ENCODE measurements around the gene ZNF649. TPM values are rescaled to one million over a fixed set of nuclear protein-coding genes. Genes with fewer than 3 reads are reported as not detected.
A peak's percentile ranks its signal among the peaks of the same experiment; 100 is the strongest.

The ZNF649 gene
- total and polyA plus RNA-seq, 2 of the 13 experiments (the other 11 are each of a cell fraction or from before 2014, with no cell fraction given): 3.0 to 13.4 TPM

DNA sequence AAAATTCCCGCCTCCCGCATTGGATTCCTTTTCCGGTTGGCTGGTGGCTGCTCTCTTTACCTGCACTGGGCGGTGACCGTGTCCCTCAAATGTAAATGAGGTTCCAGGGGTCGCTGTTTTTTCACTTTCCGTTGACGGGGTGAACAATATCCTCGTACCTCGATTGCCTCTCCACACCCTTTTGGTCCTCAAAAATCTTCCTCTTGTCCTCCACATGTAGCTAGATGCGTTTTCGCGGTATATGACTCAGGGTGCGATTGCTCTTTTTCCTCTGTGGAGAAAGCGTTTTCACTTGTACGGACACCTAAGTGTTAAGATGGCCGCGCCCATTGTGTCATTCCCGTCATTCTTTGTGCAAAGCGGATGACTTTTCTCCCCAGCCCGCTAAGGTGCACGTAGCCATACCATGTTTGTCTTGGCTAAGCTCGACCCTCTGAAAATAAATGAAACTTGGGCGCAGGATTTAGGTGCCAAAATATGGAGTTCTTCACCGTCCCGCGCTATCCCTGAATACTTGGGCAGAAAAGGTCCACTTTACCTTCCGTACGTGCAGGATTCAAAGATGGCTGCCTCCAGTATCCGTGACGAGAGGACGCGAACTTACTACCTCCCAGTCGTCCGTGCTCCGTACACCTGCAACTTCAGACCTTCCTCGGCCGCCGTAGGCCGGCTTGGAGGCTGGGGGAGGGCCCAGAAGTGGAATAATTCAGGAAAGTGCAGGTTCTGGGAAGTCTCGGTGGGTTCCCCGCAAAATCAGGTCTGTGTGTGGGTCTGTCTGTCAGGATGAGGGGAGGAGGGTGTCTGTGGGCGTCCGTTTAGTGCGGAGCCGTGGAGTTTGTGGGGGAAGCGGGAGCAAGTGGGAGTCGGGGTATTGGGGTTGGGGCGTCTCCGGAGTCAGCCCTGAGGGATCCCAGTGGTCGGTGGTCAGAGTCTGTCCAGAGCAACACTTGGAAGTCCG, 22.2 kb upstream of the ZNF649 start, which contains the start of gene ZNF613 (continued):
- TF ChIP-seq ASH2L (IDR thresholded peaks at IDR 0.05; ENCODE audit: insufficient read length, low read depth, low read length): peak; percentile 83
- TF ChIP-seq ZNF883 (CRISPR knock-in tag; IDR thresholded peaks at IDR 0.05; ENCODE audit: not compliant biosample characterization): no peak
- 0 out of 2 replicates have a peak, but pooled peaks have one; percentile 53 for TF ChIP-seq MXD1 (CRISPR knock-in tag; IDR thresholded peaks at IDR 0.05)
- TF ChIP-seq EZH2 (conservative IDR thresholded peaks at IDR 0.05; ENCODE audit: low read depth, low read length): no peak
- TF ChIP-seq NFRKB (IDR thresholded peaks at IDR 0.05): no peak
- no peak for TF ChIP-seq ZNF547 (CRISPR knock-in tag; IDR thresholded peaks at IDR 0.05)
- TF ChIP-seq GABPB1 (CRISPR knock-in tag; IDR thresholded peaks at IDR 0.05): peak; percentile 69
- no peak for TF ChIP-seq MEIS1 (CRISPR knock-in tag; IDR thresholded peaks at IDR 0.05; ENCODE audit: borderline replicate concordance)
- TF ChIP-seq ZFAT (CRISPR knock-in tag; conservative IDR thresholded peaks at IDR 0.05): no peak
- TF ChIP-seq, protein P1, sequence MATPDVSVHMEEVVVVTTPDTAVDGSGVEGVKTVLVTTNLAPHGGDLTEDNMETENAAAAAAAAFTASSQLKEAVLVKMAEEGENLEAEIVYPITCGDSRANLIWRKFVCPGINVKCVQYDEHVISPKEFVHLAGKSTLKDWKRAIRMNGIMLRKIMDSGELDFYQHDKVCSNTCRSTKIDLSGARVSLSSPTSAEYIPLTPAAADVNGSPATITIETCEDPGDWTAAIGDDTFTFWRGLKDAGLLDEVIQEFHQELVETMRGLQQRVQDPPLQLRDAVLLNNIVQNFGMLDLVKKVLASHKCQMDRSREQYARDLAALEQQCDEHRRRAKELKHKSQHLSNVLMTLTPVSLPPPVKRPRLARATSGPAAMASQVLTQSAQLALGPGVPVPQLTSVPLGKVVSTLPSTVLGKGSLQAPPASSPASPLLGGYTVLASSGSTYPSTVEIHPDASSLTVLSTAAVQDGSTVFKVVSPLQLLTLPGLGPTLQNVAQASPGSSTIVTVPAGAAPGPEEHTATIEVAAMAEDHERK (CRISPR knock-in tag; IDR thresholded peaks at IDR 0.05; ENCODE audit: low read depth): 0 out of 2 replicates have a peak, but pooled peaks have one; percentile 15
- peak; percentile 49; the same call in 1 of the 2 replicates for TF ChIP-seq AKAP8 (CRISPR knock-in tag; IDR thresholded peaks at IDR 0.05)
- no peak for TF ChIP-seq EP300 (IDR thresholded peaks at IDR 0.05; ENCODE audit: low read depth in 2 of 2, low read length in 2 of 2)
- no peak for TF ChIP-seq EP300 (CRISPR knock-in tag; IDR thresholded peaks at IDR 0.05; ENCODE audit: borderline replicate concordance)
- TF ChIP-seq ZNF777 (CRISPR knock-in tag; IDR thresholded peaks at IDR 0.05): peak; percentile 73; the same call in 1 of the 2 replicates
- TF ChIP-seq U2AF1 (optimal IDR thresholded peaks at IDR 0.05; ENCODE audit: low read depth, low read length): no peak
- no peak for TF ChIP-seq GTF3A (CRISPR knock-in tag; conservative IDR thresholded peaks at IDR 0.05)
- TF ChIP-seq ZNF292 (CRISPR knock-in tag; IDR thresholded peaks at IDR 0.05; ENCODE audit: borderline replicate concordance, low read depth): no peak
- TF ChIP-seq SIX1 (CRISPR knock-in tag; IDR thresholded peaks at IDR 0.05; ENCODE audit: borderline replicate concordance): no peak
- 0 out of 2 replicates have a peak, but pooled peaks have one; percentile 49 for TF ChIP-seq ZNF225 (CRISPR knock-in tag; IDR thresholded peaks at IDR 0.05)
- TF ChIP-seq SIN3A (IDR thresholded peaks at IDR 0.05; ENCODE audit: borderline replicate concordance, low read depth, low read length): peak; percentile 65; the same call in 1 of the 2 replicates
- TF ChIP-seq SPEN (CRISPR knock-in tag; IDR thresholded peaks at IDR 0.05; ENCODE audit: low read depth): peak; percentile 45; the same call in 1 of the 2 replicates
- TF ChIP-seq, protein P2, sequence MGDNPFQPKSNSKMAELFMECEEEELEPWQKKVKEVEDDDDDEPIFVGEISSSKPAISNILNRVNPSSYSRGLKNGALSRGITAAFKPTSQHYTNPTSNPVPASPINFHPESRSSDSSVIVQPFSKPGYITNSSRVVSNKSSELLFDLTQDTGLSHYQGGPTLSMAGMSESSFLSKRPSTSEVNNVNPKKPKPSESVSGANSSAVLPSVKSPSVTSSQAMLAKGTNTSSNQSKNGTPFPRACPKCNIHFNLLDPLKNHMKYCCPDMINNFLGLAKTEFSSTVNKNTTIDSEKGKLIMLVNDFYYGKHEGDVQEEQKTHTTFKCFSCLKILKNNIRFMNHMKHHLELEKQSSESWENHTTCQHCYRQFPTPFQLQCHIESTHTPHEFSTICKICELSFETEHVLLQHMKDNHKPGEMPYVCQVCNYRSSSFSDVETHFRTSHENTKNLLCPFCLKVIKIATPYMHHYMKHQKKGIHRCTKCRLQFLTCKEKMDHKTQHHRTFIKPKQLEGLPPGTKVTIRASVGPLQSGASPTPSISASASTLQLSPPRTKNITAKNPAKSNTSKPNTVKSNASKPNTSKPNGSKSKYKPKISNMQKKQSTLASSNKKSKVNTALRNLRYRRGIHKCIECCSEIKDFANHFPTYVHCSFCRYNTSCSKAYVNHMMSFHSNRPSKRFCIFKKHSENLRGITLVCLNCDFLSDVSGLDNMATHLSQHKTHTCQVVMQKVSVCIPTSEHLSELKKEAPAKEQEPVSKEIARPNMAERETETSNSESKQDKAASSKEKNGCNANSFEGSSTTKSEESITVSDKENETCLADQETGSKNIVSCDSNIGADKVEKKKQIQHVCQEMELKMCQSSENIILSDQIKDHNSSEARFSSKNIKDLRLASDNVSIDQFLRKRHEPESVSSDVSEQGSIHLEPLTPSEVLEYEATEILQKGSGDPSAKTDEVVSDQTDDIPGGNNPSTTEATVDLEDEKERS (CRISPR knock-in tag; IDR thresholded peaks at IDR 0.05): peak; percentile 80
- peak; percentile 77 for TF ChIP-seq PHF8 (CRISPR knock-in tag; IDR thresholded peaks at IDR 0.05)
- TF ChIP-seq MEF2D (CRISPR knock-in tag; IDR thresholded peaks at IDR 0.05): no peak
- no peak for TF ChIP-seq ZNF567 (CRISPR knock-in tag; IDR thresholded peaks at IDR 0.05; ENCODE audit: borderline replicate concordance)
